Esophagus squamous epithelium (tissue), 5 donors: ENCODE measurements around the gene NKG7. TPM values are rescaled to one million over a fixed set of nuclear protein-coding genes. Genes with fewer than 3 reads are reported as not detected.
A peak's percentile ranks its signal among the peaks of the same experiment; 100 is the strongest.

ENCODE experiments used
- DNase-seq: peaks from one replicate; lab custom pipeline; 2025; lab: John Stamatoyannopoulos, UW
- H3K27ac ChIP-seq, 4 donors: fragments of 200-600 bp; sonication (generic); one replicate each; pipeline ENCODE4 v1.5.1; 2016 to 2019; ENCODE audit warnings: mild to moderate bottlenecking in 1 of 4
- H3K27me3 ChIP-seq, 4 donors: fragments of 200-600 bp; sonication (generic); 1 replicate in 3 of 4; 2 replicates in 1 of 4; pipeline versions ENCODE4 v1.5.1 to v1.6.0; 2017 to 2021; ENCODE audit warnings: antibody characterized with exemption in 1 of 4
- H3K36me3 ChIP-seq, 3 donors: fragments of 200-600 bp; sonication (generic); one replicate each; pipeline ENCODE4 v1.5.1; 2016 to 2019
- H3K4me1 ChIP-seq, 3 donors: fragments of 200-600 bp; sonication (generic); one replicate each; pipeline ENCODE4 v1.5.1; 2017 to 2019
- H3K4me3 ChIP-seq, 4 donors: fragments of 200-600 bp; sonication (generic); 1 replicate in 3 of 4; 2 replicates in 1 of 4; pipeline ENCODE4 v1.5.1; 2016 to 2019; ENCODE audit warnings: mild to moderate bottlenecking in 2 of 4, moderate library complexity in 1 of 4
- H3K9me3 ChIP-seq, 3 donors: fragments of 200-600 bp; sonication (generic); one replicate each; pipeline ENCODE4 v1.5.1; 2016 to 2019
- POLR2A ChIP-seq, 4 donors: fragments of 450-650 bp; IDR thresholded peaks; one replicate each; pipeline ENCODE4 v1.6.1; 2017; ENCODE audit warnings: antibody characterized with exemption in 4 of 4, mild to moderate bottlenecking in 4 of 4, moderate library complexity in 3 of 4
- WGBS, 2 donors: methylation state at CpG; one replicate each; pipeline ENCODE4 v1.1.5; 2018; 5-methylcytosine and 5-hydroxymethylcytosine counted together
- intact Hi-C: fragments of 100-400 bp; cut with DNase I; formaldehyde crosslinking; loops from one replicate; pipeline ENCODE4 v1.15.0; 2022
- total RNA-seq, 4 donors: library from RNA; depleted of rRNA; stranded (reverse); fragments of >200 nt; gene quantifications; one replicate each; pipeline ENCODE4 v1.1.0, GENCODE V29; 2016
- TF ChIP-seq, protein P1 (sequence below), 6 experiments: fragments of 450-650 bp in 4 of 6; fragments of 200-600 bp in 2 of 6; sonication (generic) in 2 of 6; IDR thresholded peaks; one replicate each; pipeline ENCODE4 v1.5.1; 2016 to 2019; ENCODE audit warnings: antibody characterized with exemption in 6 of 6, mild to moderate bottlenecking in 4 of 6, moderate library complexity in 4 of 6
- donor health status: DM: yes; HTN: yes; CAD: no.

Gene NKG7
- total RNA-seq, 4 donors from 2014 or later: 0.50 to 2.5 (median 2.2) TPM; not detected in 1

DNA sequence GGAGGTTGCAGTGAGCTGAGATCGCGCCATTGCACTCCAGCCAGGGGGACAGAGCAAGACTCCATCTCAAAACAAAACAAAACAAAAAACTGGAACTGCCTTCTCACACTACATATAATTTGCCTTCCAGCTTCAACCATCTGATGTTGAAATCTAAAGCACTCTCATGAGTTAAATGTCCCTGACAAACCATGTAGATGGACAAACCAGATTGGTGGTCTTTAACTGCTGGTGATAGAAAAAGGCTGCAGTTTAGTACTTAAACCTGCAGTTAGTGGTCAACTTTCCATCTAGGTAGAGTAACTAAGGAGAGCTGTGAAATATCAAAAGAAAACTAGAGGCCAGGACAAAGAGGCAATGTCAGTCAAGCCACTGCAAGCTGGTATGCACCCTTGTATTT, 23.7 kb upstream of the NKG7 start:
- no peaks in the 10 kb centered on the region for H3K36me3 ChIP-seq
- no peaks in the 10 kb centered on the region for H3K9me3 ChIP-seq
- DNase-seq: no peak
- H3K4me1 ChIP-seq: peaks cover 5 to 40% (median 11%) of the 10 kb centered on the region in 3 donors
- 89 to 96% methylated on average over 2 of the region's 2 CpGs for WGBS, 2 donors
- TF ChIP-seq POLR2A (IDR thresholded peaks at IDR 0.05): no peak
- TF ChIP-seq, protein P1, sequence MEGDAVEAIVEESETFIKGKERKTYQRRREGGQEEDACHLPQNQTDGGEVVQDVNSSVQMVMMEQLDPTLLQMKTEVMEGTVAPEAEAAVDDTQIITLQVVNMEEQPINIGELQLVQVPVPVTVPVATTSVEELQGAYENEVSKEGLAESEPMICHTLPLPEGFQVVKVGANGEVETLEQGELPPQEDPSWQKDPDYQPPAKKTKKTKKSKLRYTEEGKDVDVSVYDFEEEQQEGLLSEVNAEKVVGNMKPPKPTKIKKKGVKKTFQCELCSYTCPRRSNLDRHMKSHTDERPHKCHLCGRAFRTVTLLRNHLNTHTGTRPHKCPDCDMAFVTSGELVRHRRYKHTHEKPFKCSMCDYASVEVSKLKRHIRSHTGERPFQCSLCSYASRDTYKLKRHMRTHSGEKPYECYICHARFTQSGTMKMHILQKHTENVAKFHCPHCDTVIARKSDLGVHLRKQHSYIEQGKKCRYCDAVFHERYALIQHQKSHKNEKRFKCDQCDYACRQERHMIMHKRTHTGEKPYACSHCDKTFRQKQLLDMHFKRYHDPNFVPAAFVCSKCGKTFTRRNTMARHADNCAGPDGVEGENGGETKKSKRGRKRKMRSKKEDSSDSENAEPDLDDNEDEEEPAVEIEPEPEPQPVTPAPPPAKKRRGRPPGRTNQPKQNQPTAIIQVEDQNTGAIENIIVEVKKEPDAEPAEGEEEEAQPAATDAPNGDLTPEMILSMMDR (IDR thresholded peaks at IDR 0.05): no peak
- H3K4me3 ChIP-seq: no peak overlapping the region
- peak overlapping the region in 2 of 4 donors; percentile 57 to 86 for H3K27ac ChIP-seq
- intact Hi-C loops: no loop called here
- no peaks in the 10 kb centered on the region for H3K27me3 ChIP-seq

GRCh38 chr19:51394050-51394836, 21.8 kb upstream of the NKG7 start:
- WGBS, 2 donors: 3% methylated on average over 13 to 15 of the region's 45 CpGs
- TF ChIP-seq, protein P1 (IDR thresholded peaks at IDR 0.05): no peak
- TF ChIP-seq POLR2A (IDR thresholded peaks at IDR 0.05): peak in 1 of 4 donors; percentile 27
- intact Hi-C loops: no loop called here
- peak; percentile 83 for DNase-seq
- peaks cover 5 to 50% (median 11%) of the 10 kb centered on the region in 3 donors for H3K4me1 ChIP-seq
- H3K27me3 ChIP-seq: no peaks in the 10 kb centered on the region
- peak overlapping the region; percentile 14 to 66 (median 40) for H3K4me3 ChIP-seq
- H3K27ac ChIP-seq: peak overlapping the region; percentile 62 to 88 (median 85)
- H3K36me3 ChIP-seq: no peaks in the 10 kb centered on the region
- H3K9me3 ChIP-seq: no peaks in the 10 kb centered on the region

- Histone ChIP-seq H3K36me3 (no peaks in the 10 kb centered on the region), H3K4me3 (no peak overlapping the region), H3K9me3 (no peaks in the 10 kb centered on the region), H3K4me1 (peaks cover 5 to 47% (median 11%) of the 10 kb centered on the region in 3 donors), H3K27ac (no peak overlapping the region), H3K27me3 (no peaks in the 10 kb centered on the region)
- WGBS, 2 donors: 80 to 95% methylated on average over 1 of the region's 1 CpG
- TF ChIP-seq, protein P1 (IDR thresholded peaks at IDR 0.05): no peak
- TF ChIP-seq POLR2A (IDR thresholded peaks at IDR 0.05): no peak
- intact Hi-C loops: no loop called here
- DNase-seq: no peak
Observed at GRCh38 chr19:51392701-51393100, 20.2 kb upstream of the NKG7 start.

GRCh38 chr19:51391073-51391611, 18.7 kb upstream of the NKG7 start:
- TF ChIP-seq POLR2A (IDR thresholded peaks at IDR 0.05): no peak
- TF ChIP-seq, protein P1 (IDR thresholded peaks at IDR 0.05): no peak
- WGBS, 2 donors: 62 to 68% methylated on average over 8 of the region's 8 CpGs
- Histone ChIP-seq H3K27ac (no peak overlapping the region), H3K27me3 (no peaks in the 10 kb centered on the region), H3K4me3 (no peak overlapping the region), H3K9me3 (no peaks in the 10 kb centered on the region), H3K4me1 (peaks cover 5 to 36% (median 11%) of the 10 kb centered on the region in 3 donors), H3K36me3 (no peaks in the 10 kb centered on the region)
- intact Hi-C loops: no loop called here
- no peak for DNase-seq

DNA sequence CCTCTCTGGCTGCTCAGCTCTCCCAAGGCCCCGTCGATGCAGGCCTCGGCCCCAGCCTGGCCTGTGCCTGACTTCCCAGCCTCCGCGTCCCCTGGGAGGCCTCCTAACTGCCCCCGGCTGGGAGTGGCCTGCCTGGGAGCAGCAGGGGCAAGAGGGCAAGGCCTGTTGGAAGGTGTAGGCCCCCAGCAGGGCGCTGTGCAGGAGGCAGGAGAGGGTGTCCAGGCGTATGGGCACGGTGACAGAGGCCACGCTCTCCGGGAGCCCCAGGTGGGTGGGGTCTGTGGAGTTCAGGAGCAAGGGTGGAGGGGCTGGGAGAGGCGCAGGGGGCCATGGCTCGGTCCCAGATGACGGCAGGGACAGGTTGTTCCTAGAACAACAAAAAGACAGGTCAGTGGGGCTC, 16.7 kb upstream of the NKG7 start:
- TF ChIP-seq, protein P1 (IDR thresholded peaks at IDR 0.05): no peak
- 87 to 94% methylated on average over 6 to 8 of the region's 14 CpGs for WGBS, 2 donors

More for the DNA sequence above, 16.7 kb upstream of the NKG7 start:
- Histone ChIP-seq H3K9me3 (no peaks in the 10 kb centered on the region), H3K36me3 (no peaks in the 10 kb centered on the region), H3K27ac (no peak overlapping the region), H3K4me1 (peaks cover 0 to 17% (median 4%) of the 10 kb centered on the region in 3 donors), H3K4me3 (no peak overlapping the region), H3K27me3 (no peaks in the 10 kb centered on the region)
- intact Hi-C loops: no loop called here
- no peak for DNase-seq
